RWPE1 (cell line): ENCODE results near the gene KLHL14.
"Not testable (repeated sequence)": the region's sequence is repeated elsewhere in the genome, so short reads cannot be mapped to it uniquely, and the experiment has no call there.

Experiments
- CTCF ChIA-PET: fragments of 350-600 bp; sonication (Branson Sonifier 250); formaldehyde crosslinking; extraction: SDS; loops from one replicate; lab custom pipeline; 2021; lab: Yijun Ruan, JAX
- POLR2A ChIA-PET: fragments of 400-600 bp; formaldehyde crosslinking; extraction: SDS; loops from one replicate; lab custom pipeline; 2020; ENCODE audit warnings: antibody characterized with exemption; ENCODE audit not compliant: low non-redundant PET; lab: Yijun Ruan, JAX
- DNase-seq: peaks from one replicate; pipeline ENCODE4 v3.0.0; 2012; ENCODE audit warnings: low spot score
- H3K27ac ChIP-seq: fragments of 450-650 bp; 2 replicates; pipeline ENCODE4 v1.5.1; 2017
- CTCF ChIP-seq: fragments of 450-650 bp; conservative IDR thresholded peaks from 2 replicates; pipeline ENCODE4 v1.5.1; 2017; ENCODE audit warnings: low read depth, mild to moderate bottlenecking

KLHL14 gene

GRCh38 chr18:32804134-32804888 lies 31.5 kb upstream of the KLHL14 start:
- TF ChIP-seq CTCF = no peak
- CTCF ChIA-PET = no interaction called here
- POLR2A ChIA-PET = no interaction called here
- DNase-seq = no peak
- H3K27ac ChIP-seq = no peak overlapping the region

- CTCF ChIA-PET = no interaction called here
- POLR2A ChIA-PET = no interaction called here
- no peak overlapping the region for H3K27ac ChIP-seq
- no peak for TF ChIP-seq CTCF
- no peak for DNase-seq
Measured at GRCh38 chr18:32803568-32803967, 30.7 kb upstream of the KLHL14 start.

DNA sequence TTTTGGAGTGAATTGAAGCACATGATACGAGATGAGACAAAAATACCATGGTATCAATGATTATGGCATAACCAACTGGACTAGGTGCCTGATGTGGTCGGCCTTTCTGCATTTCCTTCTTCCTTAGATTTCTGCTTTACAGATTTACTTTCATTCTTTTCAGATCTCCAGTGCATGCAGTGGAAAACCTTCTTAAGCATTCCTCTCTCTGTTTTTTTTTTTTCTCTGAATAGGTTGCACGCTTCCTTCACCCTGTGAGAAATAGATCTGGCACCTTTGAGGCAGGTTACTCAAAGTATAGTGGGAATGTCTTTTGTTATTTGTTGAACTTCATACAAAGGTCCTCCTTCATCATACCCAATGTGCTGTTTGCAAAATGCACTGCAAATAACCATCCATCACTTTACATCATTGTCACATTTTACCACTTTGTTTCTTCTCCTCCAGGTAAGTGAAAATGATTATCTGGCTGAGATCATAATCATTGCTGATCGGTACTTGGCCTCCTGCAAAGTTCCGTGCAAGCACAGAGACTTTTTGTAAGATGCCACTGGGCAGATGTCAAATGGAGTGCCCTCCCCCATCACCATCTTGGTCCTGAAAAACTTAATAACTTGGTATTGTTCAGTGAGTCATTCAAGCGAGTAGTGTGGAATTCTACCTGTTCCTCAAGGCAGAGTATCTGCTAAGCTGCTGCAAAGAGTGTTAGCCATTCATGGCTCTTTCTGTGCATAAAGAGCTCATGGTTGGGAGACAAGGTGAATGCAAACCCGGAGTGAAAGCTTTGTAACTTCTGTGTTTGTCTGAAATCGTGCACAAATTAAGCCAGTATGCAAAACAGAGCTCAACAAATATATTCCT lies 30.0 kb upstream of the KLHL14 start:
- ChIA-PET CTCF (no interaction called here), POLR2A (no interaction called here)
- DNase-seq = no peak
- no peak overlapping the region for H3K27ac ChIP-seq
- TF ChIP-seq CTCF = no peak

DNA sequence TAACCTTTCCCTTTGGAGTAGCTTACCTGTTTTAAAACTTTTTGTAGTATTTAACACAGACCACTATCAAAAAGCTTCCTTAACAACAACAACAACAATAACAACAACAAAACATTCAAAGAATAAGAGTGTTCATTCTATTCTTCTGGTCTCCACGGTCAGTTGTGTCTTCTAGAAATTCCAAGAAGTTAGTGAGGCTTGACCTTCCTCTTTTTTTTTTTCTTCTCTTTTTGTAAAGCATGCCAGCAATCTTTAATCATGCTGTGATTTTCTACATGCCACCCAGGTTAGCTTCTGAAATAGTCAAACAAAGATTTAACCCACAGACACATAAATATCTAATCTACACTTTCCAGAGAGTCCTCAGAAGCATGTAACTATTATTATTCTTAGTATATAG lies 28.4 kb upstream of the KLHL14 start:
- no peak for TF ChIP-seq CTCF
- ChIA-PET POLR2A (no interaction called here), CTCF (interaction anchor here (0.5 to 0.7 kb wide), 2 partner anchors 431 to 1024 kb away, joined by 3 to 4 read pairs; no protein-coding TSS in a partner anchor)
- no peak overlapping the region for H3K27ac ChIP-seq
- DNase-seq = no peak

GRCh38 chr18:32798209-32798960 lies 25.6 kb upstream of the KLHL14 start:
- DNase-seq = no peak
- ChIA-PET POLR2A (no interaction called here), CTCF (no interaction called here)
- TF ChIP-seq CTCF = no peak
- no peak overlapping the region for H3K27ac ChIP-seq

DNA sequence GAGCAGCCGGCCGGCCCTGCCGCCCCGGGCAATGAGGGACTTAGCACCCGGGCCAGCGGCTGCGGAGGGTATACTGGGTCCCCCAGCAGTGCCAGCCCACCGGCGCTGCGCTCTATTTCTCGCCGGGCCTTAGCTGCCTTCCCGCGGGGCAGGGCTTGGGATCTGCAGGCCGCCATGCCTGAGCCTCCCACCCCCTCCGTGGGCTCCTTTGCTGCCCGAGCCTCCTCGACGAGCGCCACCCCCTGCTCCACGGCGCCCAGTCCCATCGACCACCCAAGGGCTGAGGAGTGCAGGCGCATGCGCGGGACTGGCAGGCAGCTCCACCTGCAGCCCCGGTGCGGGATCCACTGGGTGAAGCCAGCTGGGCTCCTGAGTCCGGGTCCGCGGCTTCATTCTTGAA lies 21.8 kb upstream of the KLHL14 start:
- POLR2A ChIA-PET, DNase-seq, H3K27ac ChIP-seq, CTCF ChIA-PET: not testable (repeated sequence)
